Chondrocyte (in vitro differentiated cells): Measurements from ENCODE around the gene MAP2K5. TPM values are rescaled to one million over a fixed set of nuclear protein-coding genes. Genes with fewer than 3 reads are reported as not detected.

Experiments
- DNase-seq: peaks from one replicate; pipeline ENCODE4 v3.0.0; 2021; ENCODE audit warnings: mixed read lengths, low spot score
- H3K27ac Mint-ChIP-seq: one replicate; pipeline ENCODE4 v1.8.0; 2021; ENCODE audit warnings: mild to moderate bottlenecking, moderate library complexity, mixed read lengths; ENCODE audit not compliant: unreplicated experiment
- H3K27me3 Mint-ChIP-seq: 2 replicates; pipeline ENCODE4 v1.8.0; 2021; ENCODE audit warnings: low read depth, mixed read lengths
- H3K36me3 Mint-ChIP-seq: 2 replicates; pipeline ENCODE4 v1.8.0; 2021; ENCODE audit warnings: low read depth, mixed read lengths
- H3K4me1 Mint-ChIP-seq: 2 replicates; pipeline ENCODE4 v1.8.0; 2021; ENCODE audit warnings: low read depth, mild to moderate bottlenecking, mixed read lengths
- H3K4me3 Mint-ChIP-seq: one replicate; pipeline ENCODE4 v1.8.0; 2021; ENCODE audit warnings: mild to moderate bottlenecking, moderate library complexity, mixed read lengths; ENCODE audit not compliant: unreplicated experiment
- H3K9me3 Mint-ChIP-seq: 2 replicates; pipeline ENCODE4 v1.8.0; 2021; ENCODE audit warnings: low read depth, mixed read lengths
- CTCF ChIP-seq: fragments of 200-600 bp; sonication (generic); IDR thresholded peaks from 2 replicates; pipeline ENCODE4 v1.5.0; 2021; ENCODE audit warnings: antibody characterized with exemption, mild to moderate bottlenecking, moderate library complexity
- total RNA-seq: library from RNA; stranded (reverse); gene quantifications from 3 replicates; pipeline ENCODE4 v1.2.1, GENCODE V29; 2021

MAP2K5 gene
- total RNA-seq, 1 donor from 2014 or later = 14.0 TPM

GRCh38 chr15:67504796-67505195 is 37.7 kb upstream of the MAP2K5 start:
- peaks cover 23% of the 10 kb centered on the region for H3K4me1 Mint-ChIP-seq
- no peaks in the 10 kb centered on the region for H3K27me3 Mint-ChIP-seq
- DNase-seq = no peak
- H3K36me3 Mint-ChIP-seq = no peaks in the 10 kb centered on the region
- no peak overlapping the region for H3K27ac Mint-ChIP-seq
- TF ChIP-seq CTCF = no peak
- no peak overlapping the region for H3K4me3 Mint-ChIP-seq
- H3K9me3 Mint-ChIP-seq = no peaks in the 10 kb centered on the region

GRCh38 chr15:67505675-67506572 is 36.6 kb upstream of the MAP2K5 start:
- no peak for TF ChIP-seq CTCF
- no peaks in the 10 kb centered on the region for H3K27me3 Mint-ChIP-seq
- H3K36me3 Mint-ChIP-seq = no peaks in the 10 kb centered on the region
- H3K9me3 Mint-ChIP-seq = no peaks in the 10 kb centered on the region
- H3K4me3 Mint-ChIP-seq = no peak overlapping the region
- H3K27ac Mint-ChIP-seq = no peak overlapping the region
- H3K4me1 Mint-ChIP-seq = peaks cover 32% of the 10 kb centered on the region
- DNase-seq = no peak

- TF ChIP-seq CTCF = no peak
- H3K36me3 Mint-ChIP-seq = no peaks in the 10 kb centered on the region
- no peak for DNase-seq
- H3K9me3 Mint-ChIP-seq = no peaks in the 10 kb centered on the region
- H3K27me3 Mint-ChIP-seq = no peaks in the 10 kb centered on the region
- H3K27ac Mint-ChIP-seq = peak overlapping the region; percentile 29
- H3K4me3 Mint-ChIP-seq = no peak overlapping the region
- H3K4me1 Mint-ChIP-seq = peaks cover 30% of the 10 kb centered on the region
These were observed 35.4 kb upstream of the MAP2K5 start for GRCh38 chr15:67506775-67507747.

GRCh38 chr15:67508407-67508806 is 34.1 kb upstream of the MAP2K5 start:
- Mint-ChIP-seq H3K4me3 (no peak overlapping the region), H3K36me3 (peaks cover 2% of the 10 kb centered on the region), H3K27ac (no peak overlapping the region), H3K27me3 (no peaks in the 10 kb centered on the region), H3K9me3 (no peaks in the 10 kb centered on the region), H3K4me1 (peaks cover 30% of the 10 kb centered on the region)
- DNase-seq = no peak
- no peak for TF ChIP-seq CTCF

- no peak overlapping the region for H3K4me3 Mint-ChIP-seq
- H3K27ac Mint-ChIP-seq = no peak overlapping the region
- DNase-seq = no peak
- H3K4me1 Mint-ChIP-seq = peaks cover 25% of the 10 kb centered on the region
- no peaks in the 10 kb centered on the region for H3K9me3 Mint-ChIP-seq
- peaks cover 9% of the 10 kb centered on the region for H3K36me3 Mint-ChIP-seq
- no peaks in the 10 kb centered on the region for H3K27me3 Mint-ChIP-seq
- no peak for TF ChIP-seq CTCF
These were observed 32.6 kb upstream of the MAP2K5 start for GRCh38 chr15:67509918-67510317.
